Suprapubic skin (tissue), 3 donors: ENCODE data around the gene DNAH3.

Source experiments
- CTCF ChIP-seq, 2 donors: fragments of 200-600 bp in 1 of 2; fragments of 450-650 bp in 1 of 2; sonication (generic) in 1 of 2; IDR thresholded peaks; one replicate each; pipeline ENCODE4 v1.5.1; 2016 to 2019; ENCODE audit warnings: antibody characterized with exemption in 2 of 2, mild to moderate bottlenecking in 1 of 2, moderate library complexity in 1 of 2
- EP300 ChIP-seq: sonication (generic); formaldehyde crosslinking; IDR thresholded peaks from one replicate; pipeline ENCODE4 v1.6.1; 2017; ENCODE audit warnings: antibody characterized with exemption
- POLR2A ChIP-seq, 2 donors: fragments of 450-650 bp; IDR thresholded peaks; one replicate each; pipeline ENCODE4 v1.6.1; 2017; ENCODE audit warnings: antibody characterized with exemption in 2 of 2, mild to moderate bottlenecking in 2 of 2, moderate library complexity in 2 of 2

- no peak for TF ChIP-seq POLR2A (IDR thresholded peaks at IDR 0.05)
- no peak for TF ChIP-seq EP300
- TF ChIP-seq CTCF (IDR thresholded peaks at IDR 0.05) = no peak
Measured at GRCh38 chr16:21130811-21131210, 19.8 kb downstream of the DNAH3 start.
